AG09309 (cell line): ENCODE data around the gene CDH16.

Experiments used
- DNase-seq: peaks from one replicate; pipeline ENCODE4 v3.0.0-alpha.2; 2010; ENCODE audit warnings: low read depth
- H3K4me3 ChIP-seq: 2 replicates; pipeline ENCODE4 v1.5.1; 2011; ENCODE audit warnings: mild to moderate bottlenecking, low read depth, low read length, moderate library complexity; ENCODE audit not compliant: control insufficient read depth
- CTCF ChIP-seq: IDR thresholded peaks from 2 replicates; pipeline ENCODE4 v1.5.1; 2011; ENCODE audit warnings: mild to moderate bottlenecking, low read depth, low read length, inconsistent platforms; ENCODE audit not compliant: insufficient read depth, control insufficient read depth; ENCODE audit errors: missing control alignments

Gene CDH16

GRCh38 chr16:66894055-66894454 is 24.6 kb downstream of the CDH16 start:
- no peak overlapping the region for H3K4me3 ChIP-seq
- DNase-seq, result no peak
- no peak for TF ChIP-seq CTCF

DNA sequence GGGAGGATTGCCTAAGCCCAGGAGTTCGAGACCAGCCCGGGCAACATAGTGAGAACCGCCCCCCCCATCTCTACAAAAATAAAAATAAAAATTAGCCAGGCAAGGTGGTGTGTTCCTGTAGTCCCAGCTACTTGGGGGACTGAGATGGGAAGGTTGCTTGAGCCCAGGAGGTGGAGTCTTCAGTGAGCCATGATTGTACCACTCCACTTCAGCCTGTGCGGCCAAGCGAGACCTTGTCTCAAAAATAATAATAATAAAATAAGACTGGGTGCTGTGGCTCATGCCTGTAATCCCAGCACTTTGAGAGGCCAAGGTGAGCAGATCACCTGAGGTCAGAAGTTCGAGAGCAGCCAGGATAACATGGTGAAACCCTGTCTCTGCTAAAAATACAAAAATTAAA is 26.9 kb downstream of the CDH16 start:
- DNase-seq, result no peak
- no peak overlapping the region for H3K4me3 ChIP-seq
- no peak for TF ChIP-seq CTCF

DNA sequence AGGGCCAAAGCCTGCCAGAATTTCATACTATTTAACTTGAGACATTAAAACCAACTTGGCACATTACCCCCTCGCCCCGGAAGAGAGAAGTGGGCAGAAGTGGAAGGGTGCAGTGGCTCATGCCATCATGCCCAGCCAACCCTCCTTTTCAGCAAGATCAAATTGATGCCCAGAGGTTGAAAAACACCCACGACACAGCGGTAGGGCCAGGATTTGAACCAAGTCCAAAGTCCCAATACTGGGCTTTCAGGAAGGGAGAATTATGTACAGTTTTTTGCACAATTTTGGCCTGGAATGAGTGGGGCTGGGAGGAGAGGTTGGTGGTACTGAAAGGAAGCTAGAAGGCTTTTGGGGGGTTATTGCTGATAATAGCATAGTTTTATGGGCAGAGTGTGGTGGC is 27.3 kb downstream of the CDH16 start:
- TF ChIP-seq CTCF, result no peak
- DNase-seq, result no peak
- H3K4me3 ChIP-seq, result no peak overlapping the region

DNA sequence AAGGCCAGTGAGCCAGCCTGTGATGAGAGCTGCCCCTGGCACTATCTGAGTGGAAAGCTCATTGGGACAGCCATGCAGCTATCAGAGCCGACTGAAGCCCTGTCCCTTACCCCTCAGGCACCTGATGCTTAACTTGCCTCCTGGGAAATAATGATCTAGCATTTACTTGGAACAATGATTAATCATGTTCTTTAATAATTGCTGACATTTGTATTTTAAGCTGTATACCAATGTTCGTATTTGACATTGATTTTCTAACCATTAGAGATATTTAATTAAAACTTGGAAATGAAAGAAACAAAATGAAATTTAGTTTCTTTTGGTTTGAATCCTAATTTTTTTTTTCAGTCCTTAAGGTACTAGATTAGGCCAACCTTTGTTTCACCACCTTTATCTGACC is 27.9 kb downstream of the CDH16 start:
- DNase-seq, result no peak
- no peak overlapping the region for H3K4me3 ChIP-seq
- no peak for TF ChIP-seq CTCF

- DNase-seq, result no peak
- TF ChIP-seq CTCF, result no peak
- H3K4me3 ChIP-seq, result no peak overlapping the region
Observed at GRCh38 chr16:66889622-66890021, 29.1 kb downstream of the CDH16 start.

DNA sequence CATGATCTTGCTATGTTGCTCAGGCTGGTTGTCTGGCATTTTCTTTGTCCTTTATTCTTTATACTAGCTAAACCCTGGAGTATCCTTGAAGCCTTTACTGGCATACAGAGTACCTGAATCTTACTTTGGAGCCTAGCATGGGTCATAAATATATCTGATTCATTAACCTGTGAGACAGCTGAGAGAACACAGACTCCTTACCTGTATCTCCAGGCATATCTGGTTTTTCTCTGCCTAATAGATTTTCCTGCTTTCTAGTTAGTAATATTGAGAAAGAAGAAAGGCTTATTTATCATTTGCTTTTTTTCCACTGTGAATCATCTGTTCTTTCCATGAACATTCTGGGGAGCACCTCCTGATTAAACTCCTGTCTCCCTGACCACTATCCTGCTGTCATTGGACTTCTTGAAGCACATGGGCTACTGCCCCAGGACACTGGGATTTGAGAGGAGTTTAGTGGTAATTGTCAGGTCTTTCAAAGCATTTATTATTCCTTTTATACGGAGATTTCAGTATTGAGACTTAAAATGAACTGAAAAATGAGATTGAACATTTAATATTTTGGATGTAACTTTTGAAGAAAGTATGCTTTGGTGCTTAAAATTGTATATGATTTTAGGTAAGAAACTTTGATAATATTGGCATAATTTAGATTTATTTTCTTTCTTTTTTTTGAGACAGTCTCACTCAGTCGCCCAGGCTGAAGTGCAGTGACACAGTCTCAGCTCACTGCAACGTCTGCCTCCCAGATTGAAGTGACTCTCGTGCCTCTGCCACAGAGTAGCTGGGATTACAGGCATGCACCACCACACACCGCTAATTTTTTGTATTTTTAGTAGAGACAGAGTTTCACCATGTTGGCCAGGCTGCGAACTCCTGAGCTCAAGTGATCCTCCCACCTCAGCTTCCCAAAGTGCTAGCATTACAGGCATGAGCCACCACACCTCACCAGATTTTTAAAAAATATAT is 29.8 kb downstream of the CDH16 start:
- H3K4me3 ChIP-seq, result no peak overlapping the region
- DNase-seq, result no peak
- TF ChIP-seq CTCF, result no peak
